Activated T-helper 2 cell treated with anti-CD3 and anti-CD28 coated beads, Interferon-gamma antibody, Interleukin-2, Interleukin-4, amounts not matched to agents 10 μg/mL and 5 μg/mL and 100 μg/mL, durations not matched to agents 14 hours and 24 hours and 36 hours (primary cell): Measurements from ENCODE around the gene UGT1A5. TPM values are rescaled to one million over a fixed set of nuclear protein-coding genes. Genes with fewer than 3 reads are reported as not detected.

Experiments
- total RNA-seq: library from RNA; stranded (reverse); gene quantifications from 2 replicates; pipeline ENCODE4 v1.2.3, GENCODE V29; 2022

The UGT1A5 gene
- total RNA-seq, 1 donor from 2014 or later: not detected

Other genes with a start within 250 kb of the UGT1A5 start
- 9.5 and 11.0 TPM in 2 replicates for gene USP40, start 146.1 kb upstream of the UGT1A5 start, total RNA-seq
- gene UGT1A8, start 95.3 kb upstream of the UGT1A5 start, total RNA-seq: not detected in 2 replicates
- not detected in 2 replicates for gene UGT1A10, start 76.5 kb upstream of the UGT1A5 start, total RNA-seq
- gene UGT1A9, start 41.0 kb upstream of the UGT1A5 start, total RNA-seq: not detected in 2 replicates
- gene UGT1A7, start 31.0 kb upstream of the UGT1A5 start, total RNA-seq: not detected in 2 replicates
- gene UGT1A6, start 20.0 kb upstream of the UGT1A5 start, total RNA-seq: not detected in 2 replicates
- not detected in 2 replicates for gene UGT1A4, start 5.8 kb downstream of the UGT1A5 start, total RNA-seq
- not detected in 2 replicates for gene UGT1A3, start 16.1 kb downstream of the UGT1A5 start, total RNA-seq
- gene UGT1A1, start 47.4 kb downstream of the UGT1A5 start, total RNA-seq: not detected in 2 replicates
- gene MROH2A, start 65.4 kb downstream of the UGT1A5 start, total RNA-seq: not detected in 2 replicates
- 50.5 and 52.4 TPM in 2 replicates for gene HJURP, start 141.6 kb downstream of the UGT1A5 start, total RNA-seq
- gene TRPM8, start 204.5 kb downstream of the UGT1A5 start, total RNA-seq: not detected in 2 replicates